ENCODE results near the gene TP53TG5.

TP53TG5 gene

GRCh38 chr20:45359406-45360148 lies 18.5 kb downstream of the TP53TG5 start:
- H3K27ac ChIP-seq (ENCODE audit: low read length), result no peak overlapping the region
- H3K4me1 ChIP-seq (ENCODE audit: insufficient read depth, low read length), result peaks cover 21% of the 10 kb centered on the region
- no peak overlapping the region for H3K4me2 ChIP-seq (ENCODE audit: insufficient read depth, low read length)

GRCh38 chr20:45359069-45359405 lies 19.1 kb downstream of the TP53TG5 start:
- no peak for ATAC-seq (ENCODE audit: insufficient read depth, low read depth)

More at GRCh38 chr20:45359406-45360148, 18.5 kb downstream of the TP53TG5 start:
- TF ChIP-seq EZH2 (IDR thresholded peaks at IDR 0.05; ENCODE audit: borderline replicate concordance, low read depth, low read length, severe bottlenecking) (no peak), CTCF (IDR thresholded peaks at IDR 0.05; ENCODE audit: borderline replicate concordance, extremely low read depth, low read length, poor library complexity, severe bottlenecking) (no peak)
- H3K9ac ChIP-seq (ENCODE audit: low read depth, low read length), result no peak overlapping the region
- H4K20me1 ChIP-seq (ENCODE audit: insufficient read depth, low read length), result peaks cover 7% of the 10 kb centered on the region
- H3K79me2 ChIP-seq (ENCODE audit: insufficient read depth, low read length), result peaks cover 13% of the 10 kb centered on the region
- no peak for ATAC-seq (ENCODE audit: insufficient read depth, low read depth)
- H3K36me3 ChIP-seq (ENCODE audit: insufficient read depth, low read length), result no peaks in the 10 kb centered on the region; the same call in 1 of the 2 replicates
- H2AFZ ChIP-seq (ENCODE audit: low read depth, low read length), result no peak overlapping the region
- H3K27me3 ChIP-seq (ENCODE audit: insufficient read depth, low read length, poor library complexity), result peaks cover 6% of the 10 kb centered on the region
- no peak overlapping the region for H3K4me3 ChIP-seq (ENCODE audit: low read depth in 1 of 2, low read length in 2 of 2)
- H3K9me3 ChIP-seq (ENCODE audit: insufficient read depth, low read length, severe bottlenecking), result no peaks in the 10 kb centered on the region
- DNase-seq, result no peak

GRCh38 chr20:45358282-45359068 lies 19.6 kb downstream of the TP53TG5 start:
- TF ChIP-seq EZH2 (IDR thresholded peaks at IDR 0.05; ENCODE audit: borderline replicate concordance, low read depth, low read length, severe bottlenecking), result no peak
- TF ChIP-seq CTCF (IDR thresholded peaks at IDR 0.05; ENCODE audit: borderline replicate concordance, extremely low read depth, low read length, poor library complexity, severe bottlenecking), result no peak
- H3K4me2 ChIP-seq (ENCODE audit: insufficient read depth, low read length), result no peak overlapping the region
- H3K4me3 ChIP-seq (ENCODE audit: low read depth in 1 of 2, low read length in 2 of 2), result no peak overlapping the region
- peaks cover 12% of the 10 kb centered on the region for H3K4me1 ChIP-seq (ENCODE audit: insufficient read depth, low read length)
- peaks cover 2% of the 10 kb centered on the region for H4K20me1 ChIP-seq (ENCODE audit: insufficient read depth, low read length)
- ATAC-seq (ENCODE audit: insufficient read depth, low read depth), result no peak
- H2AFZ ChIP-seq (ENCODE audit: low read depth, low read length), result no peak overlapping the region
- H3K9me3 ChIP-seq (ENCODE audit: insufficient read depth, low read length, severe bottlenecking), result no peaks in the 10 kb centered on the region
- H3K79me2 ChIP-seq (ENCODE audit: insufficient read depth, low read length), result peaks cover 4% of the 10 kb centered on the region
- DNase-seq, result no peak
- H3K36me3 ChIP-seq (ENCODE audit: insufficient read depth, low read length), result no peaks in the 10 kb centered on the region; the same call in 1 of the 2 replicates
- H3K27ac ChIP-seq (ENCODE audit: low read length), result no peak overlapping the region
- H3K9ac ChIP-seq (ENCODE audit: low read depth, low read length), result no peak overlapping the region
- H3K27me3 ChIP-seq (ENCODE audit: insufficient read depth, low read length, poor library complexity), result peaks cover 15% of the 10 kb centered on the region

More at GRCh38 chr20:45359069-45359405, 19.1 kb downstream of the TP53TG5 start:
- Histone ChIP-seq H4K20me1 (ENCODE audit: insufficient read depth, low read length) (peaks cover 7% of the 10 kb centered on the region), H3K4me2 (ENCODE audit: insufficient read depth, low read length) (no peak overlapping the region), H3K4me1 (ENCODE audit: insufficient read depth, low read length) (peaks cover 17% of the 10 kb centered on the region), H3K79me2 (ENCODE audit: insufficient read depth, low read length) (peaks cover 10% of the 10 kb centered on the region), H3K36me3 (ENCODE audit: insufficient read depth, low read length) (no peaks in the 10 kb centered on the region; the same call in 1 of the 2 replicates), H3K4me3 (ENCODE audit: low read depth in 1 of 2, low read length in 2 of 2) (no peak overlapping the region), H3K27me3 (ENCODE audit: insufficient read depth, low read length, poor library complexity) (peaks cover 9% of the 10 kb centered on the region), H3K27ac (ENCODE audit: low read length) (no peak overlapping the region), H3K9me3 (ENCODE audit: insufficient read depth, low read length, severe bottlenecking) (no peaks in the 10 kb centered on the region), H2AFZ (ENCODE audit: low read depth, low read length) (no peak overlapping the region), H3K9ac (ENCODE audit: low read depth, low read length) (no peak overlapping the region)
- TF ChIP-seq EZH2 (IDR thresholded peaks at IDR 0.05; ENCODE audit: borderline replicate concordance, low read depth, low read length, severe bottlenecking), result no peak
- no peak for TF ChIP-seq CTCF (IDR thresholded peaks at IDR 0.05; ENCODE audit: borderline replicate concordance, extremely low read depth, low read length, poor library complexity, severe bottlenecking)
- DNase-seq, result no peak

All from DND-41 (cell line).